CD1c-positive myeloid dendritic cell (primary cell): Measurements from ENCODE around the gene LETM1.
"Not testable (repeated sequence)": the region's sequence is repeated elsewhere in the genome, so short reads cannot be mapped to it uniquely, and the experiment has no call there.

Experiments
- DNase-seq: peaks from one replicate; pipeline ENCODE4 v3.0.0-alpha.2; 2016; ENCODE audit errors: extremely low spot score

Gene LETM1

GRCh38 chr4:1851575-1852410 lies 4.2 kb downstream of the LETM1 start:
- no peak for DNase-seq

- no peak for DNase-seq
Observed at GRCh38 chr4:1851160-1851559, 4.8 kb downstream of the LETM1 start.

GRCh38 chr4:1850276-1850675 lies 5.7 kb downstream of the LETM1 start:
- no peak for DNase-seq

GRCh38 chr4:1846580-1846979 lies 9.4 kb downstream of the LETM1 start:
- DNase-seq: no peak

- DNase-seq: not testable (repeated sequence)
Observed at GRCh38 chr4:1844618-1845017, 11.3 kb downstream of the LETM1 start.

- DNase-seq: no peak
Observed at GRCh38 chr4:1843852-1844251, 12.1 kb downstream of the LETM1 start.

GRCh38 chr4:1842993-1843448 lies 12.9 kb downstream of the LETM1 start:
- DNase-seq: no peak

- no peak for DNase-seq
Observed at GRCh38 chr4:1842339-1842895, 13.5 kb downstream of the LETM1 start.

GRCh38 chr4:1841887-1842210 lies 14.1 kb downstream of the LETM1 start:
- DNase-seq: no peak

GRCh38 chr4:1841201-1841886 lies 14.6 kb downstream of the LETM1 start:
- no peak for DNase-seq

- no peak for DNase-seq
Observed at GRCh38 chr4:1839282-1839681, 16.7 kb downstream of the LETM1 start.

GRCh38 chr4:1837069-1837468 lies 18.9 kb downstream of the LETM1 start:
- DNase-seq: no peak

GRCh38 chr4:1836650-1837049 lies 19.3 kb downstream of the LETM1 start:
- DNase-seq: no peak

GRCh38 chr4:1835836-1836235 lies 20.1 kb downstream of the LETM1 start:
- not testable (repeated sequence) for DNase-seq

GRCh38 chr4:1834047-1834775 lies 21.7 kb downstream of the LETM1 start:
- no peak for DNase-seq

GRCh38 chr4:1833307-1834046 lies 22.5 kb downstream of the LETM1 start:
- no peak for DNase-seq

- no peak for DNase-seq
Observed at GRCh38 chr4:1832690-1833089, 23.3 kb downstream of the LETM1 start.

GRCh38 chr4:1831331-1831730 lies 24.6 kb downstream of the LETM1 start:
- DNase-seq: no peak

- peak; percentile 7 for DNase-seq
Observed at GRCh38 chr4:1830642-1831228, 25.2 kb downstream of the LETM1 start.

GRCh38 chr4:1830234-1830633 lies 25.7 kb downstream of the LETM1 start:
- no peak for DNase-seq
